HCT116 (cell line): ENCODE results near the gene CGN. TPM values are rescaled to one million over a fixed set of nuclear protein-coding genes. Genes with fewer than 3 reads are reported as not detected.

Source experiments
- ATAC-seq: fragments of 200-7000 bp; cut with Tn5 transposase; 2 replicates; pipeline ENCODE4 v1.9.1; 2020; ENCODE audit warnings: mild to moderate bottlenecking, moderate library complexity
- BruUV-seq: library from RNA; stranded (reverse); fragments of 400-500 nt; replicated peaks from 2 replicates; lab custom pipeline; 2021; lab: Mats Ljungman, UMichigan
- CTCF ChIA-PET: fragments of 300-600 bp; sonication (Branson Sonifier 250); formaldehyde crosslinking; loops from one replicate; lab custom pipeline; 2021; ENCODE audit warnings: antibody characterized with exemption; lab: Charles Lee
- POLR2A ChIA-PET: fragments of 300-600, 350-600 bp; sonication (Branson Sonifier 250); formaldehyde crosslinking; loops from one replicate; lab custom pipeline; 2021; ENCODE audit warnings: antibody characterized with exemption; lab: Charles Lee
- RAD21 ChIA-PET, 2 experiments: fragments of 300-600 bp; sonication (Branson Sonifier 250); formaldehyde crosslinking; loops; one replicate each; lab custom pipeline; 2023; ENCODE audit warnings: low total read pairs in 2 of 2; ENCODE audit not compliant: uncharacterized antibody in 2 of 2, unreplicated experiment in 2 of 2, low non-redundant PET in 1 of 2; lab: Charles Lee
- DNase-seq: peaks from one replicate; pipeline ENCODE4 v3.0.0-alpha.2; 2010; ENCODE audit warnings: low read depth, low spot score
- H2AFZ ChIP-seq: fragments of 200-600 bp; shearing (Covaris generic), sonication (generic); 2 replicates; pipeline ENCODE4 v1.6.1; 2017; ENCODE audit warnings: low read depth, mixed run types, mixed read lengths, antibody characterized with exemption, low read length; ENCODE audit not compliant: poor library complexity, severe bottlenecking
- H3K27ac ChIP-seq: 2 replicates; pipeline ENCODE4 v1.5.1; 2012; ENCODE audit warnings: low read depth, low read length
- H3K27me3 ChIP-seq: fragments of 200-600 bp; sonication (generic); 2 replicates; pipeline ENCODE4 v1.6.1; 2016; ENCODE audit warnings: mixed run types, low read length, mixed read lengths; ENCODE audit not compliant: insufficient read depth
- H3K36me3 ChIP-seq, 2 experiments: fragments of 200-500 bp in 1 of 2; fragments of 200-600 bp in 1 of 2; sonication (Bioruptor generic) in 1 of 2; sonication (generic) in 1 of 2; 2 replicates each; pipeline versions ENCODE4 v1.5.1 to v1.6.1; 2014 to 2016; ENCODE audit warnings: low read length in 2 of 2, inconsistent platforms in 1 of 2, mixed read lengths in 1 of 2, mixed run types in 1 of 2; ENCODE audit not compliant: insufficient read depth in 2 of 2, control insufficient read depth in 1 of 2
- H3K4me1 ChIP-seq, 2 experiments: fragments of 200-600 bp in 1 of 2; sonication (generic) in 1 of 2; 2 replicates each; pipeline versions ENCODE4 v1.5.1 to v1.6.1; 2012 to 2017; ENCODE audit warnings: low read length in 2 of 2, inconsistent platforms in 1 of 2, mild to moderate bottlenecking in 1 of 2, mixed read lengths in 1 of 2, mixed run types in 1 of 2, moderate library complexity in 1 of 2; ENCODE audit not compliant: insufficient read depth in 2 of 2, control insufficient read depth in 1 of 2
- H3K4me2 ChIP-seq: fragments of 200-600 bp; sonication (generic); 2 replicates; pipeline ENCODE4 v1.6.1; 2017; ENCODE audit warnings: mixed run types, low read length, mixed read lengths
- H3K4me3 ChIP-seq, 2 experiments: fragments of 200-600 bp in 1 of 2; sonication (generic) in 1 of 2; replicated peaks in 1 of 2; 2 replicates each; pipeline ENCODE4 v1.5.1; 2011 to 2016; ENCODE audit warnings: low read length in 2 of 2, control low read depth in 1 of 2, low read depth in 1 of 2, mild to moderate bottlenecking in 1 of 2, mixed read lengths in 1 of 2, mixed run types in 1 of 2
- H3K79me2 ChIP-seq: fragments of 200-600 bp; sonication (generic); 2 replicates; pipeline ENCODE4 v1.6.1; 2017; ENCODE audit warnings: mild to moderate bottlenecking, mixed run types, low read length, moderate library complexity, mixed read lengths; ENCODE audit not compliant: insufficient read depth
- H3K9ac ChIP-seq: fragments of 200-600 bp; sonication (generic); 2 replicates; pipeline ENCODE4 v1.6.1; 2016; ENCODE audit warnings: low read length, mixed read lengths
- H3K9me2 ChIP-seq: fragments of 200-600 bp; sonication (generic), shearing (Covaris generic); 2 replicates; pipeline ENCODE4 v1.6.1; 2017; ENCODE audit warnings: mixed run types, mild to moderate bottlenecking, moderate library complexity; ENCODE audit not compliant: insufficient read depth
- H3K9me3 ChIP-seq, 2 experiments: fragments of 200-500 bp in 1 of 2; fragments of 200-600 bp in 1 of 2; sonication (Bioruptor generic) in 1 of 2; sonication (generic) in 1 of 2; 2 replicates each; pipeline ENCODE4 v1.6.1; 2014 to 2017; ENCODE audit warnings: low read length in 2 of 2, mixed read lengths in 2 of 2, inconsistent platforms in 1 of 2, low read depth in 1 of 2, mild to moderate bottlenecking in 1 of 2, mixed run types in 1 of 2, moderate library complexity in 1 of 2; ENCODE audit not compliant: control insufficient read depth in 1 of 2, insufficient read depth in 1 of 2
- H4K20me1 ChIP-seq: fragments of 200-600 bp; sonication (generic), shearing (Covaris generic); 2 replicates; pipeline ENCODE4 v1.6.1; 2017; ENCODE audit warnings: mixed run types, mild to moderate bottlenecking, moderate library complexity; ENCODE audit not compliant: insufficient read depth
- ATF3 ChIP-seq: IDR thresholded peaks from 2 replicates; pipeline ENCODE4 v1.6.1; 2012
- CBX3 ChIP-seq: IDR thresholded peaks from 2 replicates; pipeline ENCODE4 v1.6.1; 2012; ENCODE audit warnings: low read depth
- CEBPB ChIP-seq: IDR thresholded peaks from 2 replicates; pipeline ENCODE4 v1.6.1; 2012; ENCODE audit warnings: low read depth
- EZH2 ChIP-seq: fragments of 200-600 bp; sonication (generic); IDR thresholded peaks from 2 replicates; pipeline ENCODE4 v1.6.1; 2017; ENCODE audit warnings: antibody characterized with exemption, mixed run types
- REST ChIP-seq: IDR thresholded peaks from 2 replicates; pipeline ENCODE4 v1.6.1; 2012; ENCODE audit warnings: low read depth
- SP1 ChIP-seq: IDR thresholded peaks from 2 replicates; pipeline ENCODE4 v1.6.1; 2012; ENCODE audit warnings: low read depth
- SRF ChIP-seq: IDR thresholded peaks from 2 replicates; pipeline ENCODE4 v1.6.1; 2012; ENCODE audit warnings: low read depth
- YY1 ChIP-seq: IDR thresholded peaks from 2 replicates; pipeline ENCODE4 v1.6.1; 2011; ENCODE audit warnings: low read length, low read depth, moderate library complexity, mild to moderate bottlenecking; ENCODE audit not compliant: insufficient replicate concordance; ENCODE audit errors: extremely low read depth
- intact Hi-C: fragments of 100-400 bp; cut with micrococcal nuclease; formaldehyde crosslinking; loops from 2 replicates; pipeline ENCODE4 v1.10.0; 2022
- total RNA-seq: library from RNA; stranded (reverse); gene quantifications from one replicate; pipeline ENCODE4 v1.2.1, GENCODE V29; 2021; ENCODE audit not compliant: unreplicated experiment

CGN gene
- total RNA-seq, 1 experiment from 2014 or later = 19.7 TPM

- ATAC-seq (no peak), DNase-seq (no peak)
- H4K20me1 ChIP-seq = no peaks in the 10 kb centered on the region
- peaks cover 0 to 9% of the 10 kb centered on the region in 2 experiments; a peak in 1 of 4 replicates for H3K36me3 ChIP-seq
- no peaks in the 10 kb centered on the region for H3K9me3 ChIP-seq
- TF ChIP-seq YY1 (no peak), CBX3 (no peak), CEBPB (no peak), SP1 (no peak), REST (no peak), SRF (no peak), EZH2 (no peak), ATF3 (no peak)
- intact Hi-C loops = no loop called here
- H3K27me3 ChIP-seq = no peaks in the 10 kb centered on the region
- no peak overlapping the region for H3K27ac ChIP-seq
- POLR2A ChIA-PET = no interaction called here
- BruUV-seq = no TSS peak
- H3K4me2 ChIP-seq = no peak overlapping the region
- H3K9ac ChIP-seq = no peak overlapping the region
- no peak overlapping the region for H3K4me3 ChIP-seq
- RAD21 ChIA-PET = no interaction called here
- H3K9me2 ChIP-seq = no peaks in the 10 kb centered on the region
- no peaks in the 10 kb centered on the region for H3K79me2 ChIP-seq
- CTCF ChIA-PET = no interaction called here
- no peak overlapping the region for H2AFZ ChIP-seq
- H3K4me1 ChIP-seq = peaks cover 4 to 41% of the 10 kb centered on the region in 2 experiments
Measured at GRCh38 chr1:151577173-151577572, 66.0 kb downstream of the CGN start.
